Measurements from ENCODE around the gene RHOV. TPM values are rescaled to one million over a fixed set of nuclear protein-coding genes. Genes with fewer than 3 reads are reported as not detected.

RHOV gene
- polyA plus RNA-seq, 1 donor, result 0.34 TPM

GRCh38 chr15:40845511-40846284, 28.3 kb downstream of the RHOV start:
- no peak for DNase-seq (ENCODE audit: low read depth)

DNA sequence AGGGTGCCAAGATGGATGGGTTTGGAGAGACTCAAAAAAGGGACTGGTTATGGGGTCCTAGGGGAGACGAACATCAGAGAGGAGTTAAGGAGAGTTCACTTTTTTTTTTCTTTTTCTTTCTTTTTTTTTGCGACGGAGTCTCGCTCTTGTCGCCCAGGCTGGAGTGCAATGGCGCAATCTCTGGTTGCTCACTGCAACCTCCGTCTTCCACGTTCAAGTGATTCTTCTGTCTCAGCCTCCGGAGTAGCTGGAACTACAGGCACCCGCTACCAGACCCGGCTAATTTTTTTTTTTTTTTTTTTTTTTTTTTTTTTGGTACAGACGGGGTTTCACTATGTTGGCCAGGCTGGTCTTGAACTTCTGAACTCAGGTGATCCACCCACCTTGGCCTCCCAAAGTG, 29.0 kb downstream of the RHOV start:
- DNase-seq (ENCODE audit: low read depth), result no peak

DNA sequence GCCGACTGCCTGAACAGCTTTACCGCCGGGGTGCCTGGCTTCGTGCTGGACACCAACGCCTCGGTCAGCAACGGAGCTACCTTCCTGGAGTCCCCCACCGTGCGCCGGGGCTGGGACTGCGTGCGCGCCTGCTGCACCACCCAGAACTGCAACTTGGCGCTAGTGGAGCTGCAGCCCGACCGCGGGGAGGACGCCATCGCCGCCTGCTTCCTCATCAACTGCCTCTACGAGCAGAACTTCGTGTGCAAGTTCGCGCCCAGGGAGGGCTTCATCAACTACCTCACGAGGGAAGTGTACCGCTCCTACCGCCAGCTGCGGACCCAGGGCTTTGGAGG, 29.4 kb downstream of the RHOV start:
- no peak for DNase-seq (ENCODE audit: low read depth)

DNA sequence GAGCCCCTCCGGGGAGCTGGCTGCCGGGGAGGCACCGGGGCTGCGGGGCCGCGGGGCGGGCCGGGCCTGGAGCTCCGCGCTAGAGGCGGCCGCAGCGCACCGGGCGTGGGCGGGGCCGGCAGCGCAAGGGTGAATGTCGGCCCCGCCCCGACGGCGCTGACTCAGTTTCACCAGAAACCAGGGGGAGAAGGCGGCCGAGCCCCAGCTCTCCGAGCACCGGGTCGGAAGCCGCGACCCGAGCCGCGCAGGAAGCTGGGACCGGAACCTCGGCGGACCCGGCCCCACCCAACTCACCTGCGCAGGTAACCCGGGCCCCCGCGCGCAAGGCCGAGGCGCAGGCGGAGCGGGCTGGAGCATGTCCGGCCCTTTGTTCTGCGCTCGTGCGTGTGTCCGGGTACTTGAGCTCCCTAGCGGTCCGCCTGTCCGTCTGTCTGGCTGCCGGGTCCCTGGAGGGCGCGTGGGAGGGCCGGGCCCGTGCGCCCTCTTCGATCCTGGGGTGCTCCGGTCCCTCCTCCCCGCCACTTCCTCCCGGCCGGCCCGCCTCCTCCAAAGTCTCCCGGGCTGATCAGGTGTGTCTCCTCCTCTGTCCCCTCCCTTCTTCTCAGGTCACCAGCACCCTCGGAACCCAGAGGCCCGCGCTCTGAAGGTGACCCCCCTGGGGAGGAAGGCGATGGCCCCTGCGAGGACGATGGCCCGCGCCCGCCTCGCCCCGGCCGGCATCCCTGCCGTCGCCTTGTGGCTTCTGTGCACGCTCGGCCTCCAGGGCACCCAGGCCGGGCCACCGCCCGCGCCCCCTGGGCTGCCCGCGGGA, 29.9 kb downstream of the RHOV start, which contains the start of gene SPINT1:
TSS of gene SPINT1 (plus strand) at position 164 of the 811 bp plus-strand sequence. CDS start at position 671, 507 bp downstream.
- no peak for DNase-seq (ENCODE audit: low read depth)

GRCh38 chr15:40843261-40843884, 30.7 kb downstream of the RHOV start:
- no peak for DNase-seq (ENCODE audit: low read depth)

DNA sequence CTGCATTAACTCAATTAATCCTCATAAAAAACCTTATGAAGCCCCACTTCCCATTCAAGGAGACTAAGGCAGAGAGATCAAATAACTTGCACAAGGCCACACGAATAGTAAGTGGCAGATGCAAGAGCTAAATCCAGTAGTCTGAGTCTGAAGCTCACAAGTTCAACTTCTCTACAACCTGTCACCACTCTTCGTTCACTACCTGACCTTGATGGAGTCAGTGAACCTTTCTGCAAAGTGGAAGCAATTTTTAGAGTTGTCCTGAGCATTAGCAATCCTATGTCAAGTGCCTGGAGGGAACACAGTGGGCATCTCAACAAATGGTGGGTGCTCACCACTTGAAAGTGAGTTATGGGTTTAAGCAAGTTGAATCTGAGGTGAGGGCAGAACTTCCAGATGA, 32.3 kb downstream of the RHOV start:
- DNase-seq (ENCODE audit: low read depth), result no peak

DNA sequence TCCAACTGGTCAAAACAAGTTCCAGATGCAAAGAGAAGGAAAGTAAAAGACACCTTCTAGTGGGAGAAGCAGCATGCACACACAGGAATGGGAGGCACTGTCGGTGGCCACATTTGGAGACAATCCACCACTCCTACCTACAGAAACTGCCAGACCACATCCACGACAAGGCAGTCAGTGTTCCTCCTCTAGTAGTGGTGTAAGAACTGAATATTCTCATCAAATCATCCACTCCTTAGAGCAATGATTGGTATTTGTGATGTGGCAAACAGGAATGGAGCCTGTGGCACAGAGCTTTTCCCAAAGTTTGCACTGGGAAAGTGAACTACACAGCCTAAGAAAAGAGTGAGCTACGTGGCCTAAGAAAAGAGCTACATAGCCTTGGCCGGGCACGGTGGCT, 35.3 kb downstream of the RHOV start:
- no peak for DNase-seq (ENCODE audit: low read depth)

GRCh38 chr15:40836020-40836419, 38.0 kb downstream of the RHOV start:
- DNase-seq (ENCODE audit: low read depth), result no peak

- DNase-seq (ENCODE audit: low read depth), result no peak
Observed at GRCh38 chr15:40832903-40833302, 41.1 kb downstream of the RHOV start.

DNA sequence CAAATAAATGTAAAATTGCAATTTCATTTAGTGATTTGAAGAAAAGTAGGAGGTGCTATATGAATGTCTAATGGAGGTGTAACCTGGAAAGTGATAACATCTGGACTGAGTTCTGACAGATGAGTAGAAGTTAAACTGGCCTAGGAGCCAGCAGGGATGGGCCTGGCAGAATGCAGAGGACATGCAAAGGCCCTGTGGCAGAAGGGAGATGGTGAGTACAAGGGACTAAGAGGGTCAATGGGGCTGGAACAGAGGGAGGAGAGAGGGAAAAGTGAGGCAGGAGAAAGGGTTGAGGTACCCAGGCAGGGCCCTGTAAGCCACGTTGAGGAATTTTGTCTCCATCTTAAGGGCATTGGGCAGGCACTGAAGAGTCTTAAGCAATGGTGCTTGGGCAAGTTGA, 42.2 kb downstream of the RHOV start:
- DNase-seq (ENCODE audit: low read depth), result no peak

DNA sequence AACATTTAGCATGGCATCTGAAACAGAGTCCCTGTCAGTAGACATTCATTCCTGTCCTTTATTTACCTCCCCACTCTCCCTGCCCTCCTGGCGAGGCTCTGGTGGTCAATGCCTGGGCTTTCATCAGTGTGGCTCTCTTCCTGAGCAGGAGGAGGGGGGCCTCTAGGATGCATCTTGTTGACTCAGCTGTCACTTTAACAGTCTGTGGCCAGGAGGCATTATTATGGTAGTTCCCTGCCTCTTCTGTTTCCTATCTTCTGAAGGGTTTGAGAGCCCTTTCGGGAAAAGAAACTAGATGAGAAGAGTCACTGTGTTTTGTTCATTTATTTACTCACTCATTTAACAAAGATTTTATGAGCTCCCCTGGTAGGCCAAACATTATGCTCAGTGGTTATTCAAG, 43.1 kb downstream of the RHOV start:
- DNase-seq (ENCODE audit: low read depth), result no peak

DNA sequence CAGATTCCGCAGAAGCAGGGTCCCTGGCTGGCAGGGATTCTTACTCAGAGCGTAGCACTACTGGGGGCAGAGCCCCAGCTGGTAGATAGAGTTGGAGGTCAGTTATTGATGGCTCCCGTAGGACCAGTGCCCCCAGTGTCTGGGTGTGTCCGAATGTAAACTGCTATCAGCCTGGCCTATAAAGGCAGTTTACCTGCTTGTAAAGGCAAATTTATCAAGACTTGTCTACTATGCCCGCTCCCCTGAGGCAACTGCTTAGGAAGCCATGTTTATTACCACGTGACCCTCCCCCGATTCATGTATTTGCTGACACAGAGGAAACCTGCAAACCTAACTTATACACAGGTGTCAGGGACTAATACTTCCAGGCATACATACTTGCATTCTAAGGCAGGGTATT, 44.9 kb downstream of the RHOV start:
- no peak for DNase-seq (ENCODE audit: low read depth)

DNA sequence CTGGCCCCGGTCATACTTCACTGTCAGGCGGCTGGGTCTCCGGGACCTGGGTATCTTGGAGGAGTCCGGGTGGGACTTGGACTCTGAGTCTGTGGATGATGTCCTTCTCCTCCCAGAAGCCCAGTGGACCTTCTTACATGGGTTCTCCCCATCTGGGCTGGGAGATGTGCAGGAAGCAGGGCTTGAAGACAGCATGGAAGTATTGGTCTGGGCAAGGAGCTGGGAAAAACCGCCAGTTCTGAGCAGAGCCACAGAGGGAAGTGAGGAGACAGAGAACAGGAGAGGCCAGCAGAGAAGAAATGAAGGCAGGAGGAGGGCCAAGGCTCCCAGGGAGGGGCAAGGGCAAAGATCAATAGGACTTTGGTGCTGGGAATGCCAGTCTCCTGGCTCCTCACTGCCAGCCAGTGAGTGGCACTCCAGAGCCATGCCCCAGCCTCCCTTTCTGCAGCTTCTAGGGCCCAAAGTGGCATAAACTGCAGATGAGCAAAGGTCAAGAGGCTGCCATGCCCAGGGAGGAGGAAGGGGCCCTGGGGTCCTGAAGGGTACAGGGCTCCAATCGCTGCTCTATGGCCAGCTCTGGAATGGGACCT, 45.5 kb downstream of the RHOV start, which contains the start of gene PPP1R14D:
TSS of gene PPP1R14D (minus strand) at position 262 of the 590 bp plus-strand sequence. CDS start at position 195, 67 bp downstream.
- DNase-seq (ENCODE audit: low read depth), result no peak

- no peak for DNase-seq (ENCODE audit: low read depth)
Observed at GRCh38 chr15:40826423-40827075, 47.5 kb downstream of the RHOV start.

DNA sequence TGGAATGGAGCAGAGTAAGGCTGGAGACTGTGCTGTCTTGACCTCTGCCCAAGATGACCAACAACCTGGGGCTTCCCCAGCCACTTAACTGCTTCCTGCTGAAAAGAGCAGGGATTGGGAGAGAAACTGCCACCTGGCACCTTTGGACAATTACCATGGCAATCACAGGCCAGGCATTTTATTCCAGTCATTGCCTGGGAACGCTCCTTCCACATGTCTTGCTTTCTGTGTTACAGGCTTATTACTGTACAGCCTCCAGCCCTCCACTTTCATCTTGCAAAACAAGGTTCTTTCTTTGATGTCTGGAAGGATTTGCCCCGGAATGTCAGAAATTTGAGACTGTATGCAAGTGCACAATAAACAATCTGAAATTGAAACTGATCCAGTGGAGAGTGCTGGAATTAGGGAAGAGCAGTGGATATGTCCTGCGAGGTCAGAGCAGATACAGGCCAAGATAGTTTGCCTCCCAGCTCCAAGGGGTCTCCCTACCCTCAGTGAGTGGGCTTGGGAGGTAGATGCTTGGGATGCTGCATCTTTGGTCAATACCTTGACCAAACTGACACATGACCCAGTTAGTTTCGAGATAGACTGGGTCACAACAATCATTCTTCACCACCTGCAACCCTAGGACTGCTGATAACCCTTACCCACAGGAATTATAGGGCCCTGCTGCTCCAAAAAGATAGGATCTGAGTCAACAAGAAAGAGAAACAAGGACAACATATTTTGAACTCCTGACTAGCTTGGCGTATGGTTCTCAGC, 48.2 kb downstream of the RHOV start:
- DNase-seq (ENCODE audit: low read depth), result no peak

DNA sequence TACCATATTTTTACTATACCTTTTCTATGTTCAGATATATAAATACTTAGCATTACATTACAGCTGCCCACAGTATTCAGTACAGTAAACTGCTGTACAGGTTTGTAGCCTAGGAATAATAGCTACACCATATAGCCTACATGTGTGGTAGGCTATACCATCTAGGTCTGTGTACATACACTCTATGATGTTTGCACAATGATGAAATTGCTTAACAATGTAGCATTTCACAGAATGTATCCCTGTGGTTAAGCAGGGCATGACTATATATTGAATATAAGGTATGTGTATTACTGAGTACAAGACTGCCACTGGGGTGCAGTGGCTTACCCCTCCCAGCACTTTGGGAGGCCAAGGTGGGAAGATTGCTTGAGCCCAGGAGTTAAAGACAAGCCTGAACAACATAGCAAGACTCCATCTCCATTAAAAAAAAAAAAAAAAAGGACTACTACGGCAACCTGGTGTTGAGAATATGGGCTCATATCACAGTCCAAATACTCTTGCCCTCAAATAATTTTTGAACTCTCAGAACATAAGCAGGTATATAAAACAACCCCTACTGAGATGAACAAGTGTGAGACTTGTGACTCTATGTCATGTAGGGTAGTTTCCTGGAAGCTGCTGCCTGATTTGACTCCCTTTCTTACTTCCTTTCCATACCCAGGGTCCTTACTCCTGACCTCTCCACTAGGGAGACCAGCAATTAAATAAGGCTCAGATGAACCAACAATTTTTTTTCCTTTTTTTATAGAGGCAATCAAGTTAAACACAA, 50.3 kb downstream of the RHOV start:
- DNase-seq (ENCODE audit: low read depth), result no peak
